GM18951 (cell line): ENCODE data around the gene SELENOH.
A peak's percentile ranks its signal among the peaks of the same experiment; 100 is the strongest.

Source experiments
- POLR2A ChIP-seq: IDR thresholded peaks from 4 replicates; pipeline ENCODE4 v1.6.1; 2011; ENCODE audit warnings: mild to moderate bottlenecking; ENCODE audit not compliant: insufficient read length, insufficient read depth; ENCODE audit errors: extremely low read depth
- in situ Hi-C: fragments of 300-500 bp; cut with MboI; formaldehyde crosslinking; loops from one replicate; pipeline ENCODE4 v1.12.0; 2022; ENCODE audit warnings: low sequenced_read_pairs, mixed read lengths, inconsistent platforms; ENCODE audit not compliant: unreplicated experiment

SELENOH gene

GRCh38 chr11:57761301-57762234 lies 20.3 kb downstream of the SELENOH start, which contains the start of gene CTNND1:
Gene CTNND1, plus strand, starts transcription at chr11:57761802. Its CDS starts 29,677 bp downstream, at chr11:57791479.
- in situ Hi-C loops, result loop anchor here (25.0 kb wide), 1 partner anchor 1351 kb away; the partner anchor contains the start of gene FAM111B
- TF ChIP-seq POLR2A, result peak; percentile 63

DNA sequence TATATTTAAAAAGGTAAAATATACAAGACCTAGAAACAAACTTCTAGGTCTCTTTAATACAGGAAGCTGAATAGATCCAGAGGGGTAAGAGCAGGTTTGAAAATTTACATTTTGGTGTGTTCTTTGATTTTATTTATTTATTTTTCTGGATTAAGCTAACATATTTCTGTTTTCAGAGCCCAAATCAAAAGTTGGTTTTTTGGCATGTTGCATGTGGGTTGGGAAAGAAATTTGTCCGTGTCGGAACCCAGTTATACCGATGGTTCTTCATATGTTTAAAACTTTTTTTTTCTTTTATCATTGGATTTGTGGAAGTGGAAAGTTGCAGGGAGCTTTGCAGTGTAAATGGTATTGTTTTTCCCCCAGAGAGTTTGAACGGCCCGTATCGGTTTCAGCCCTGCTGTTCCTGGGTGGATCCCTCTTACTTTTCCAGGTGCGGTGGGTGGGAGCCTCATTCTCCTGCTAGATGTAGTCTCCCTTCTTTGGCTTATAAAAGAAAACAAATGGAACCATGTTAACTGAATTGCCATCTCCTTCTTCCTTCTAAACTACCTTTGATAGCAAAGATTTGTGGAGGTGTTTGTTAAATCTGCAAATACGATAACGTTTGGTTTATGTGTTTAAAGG lies 21.1 kb downstream of the SELENOH start:
- no peak for TF ChIP-seq POLR2A
- in situ Hi-C loops, result loop anchor here (25.0 kb wide), 1 partner anchor 1350 kb away; the partner anchor contains the start of gene FAM111B

DNA sequence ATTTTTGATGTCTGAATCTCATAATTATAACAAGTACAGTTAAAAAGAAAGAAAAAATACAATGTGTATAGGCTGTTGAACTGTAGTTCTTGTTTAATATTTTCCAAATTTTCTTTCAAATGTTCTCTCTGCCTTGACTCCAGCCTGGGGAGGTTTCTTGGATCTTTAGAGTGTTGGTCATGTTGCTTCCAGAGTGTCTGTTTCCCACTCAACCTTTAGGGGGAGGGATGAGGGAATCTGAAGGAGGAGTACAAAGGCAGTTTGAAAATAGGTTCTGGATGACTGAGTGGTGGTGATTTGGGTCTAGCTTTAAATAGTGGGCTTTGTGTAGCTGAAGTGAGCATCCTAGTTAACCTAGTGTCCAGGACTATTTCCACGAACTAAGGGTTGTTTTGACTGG lies 22.3 kb downstream of the SELENOH start:
- in situ Hi-C loops, result loop anchor here (25.0 kb wide), 1 partner anchor 1349 kb away; the partner anchor contains the start of gene FAM111B
- TF ChIP-seq POLR2A, result no peak

GRCh38 chr11:57764021-57764420 lies 22.7 kb downstream of the SELENOH start:
- no peak for TF ChIP-seq POLR2A
- in situ Hi-C loops, result loop anchor here (25.0 kb wide), 1 partner anchor 1348 kb away; the partner anchor contains the start of gene FAM111B

DNA sequence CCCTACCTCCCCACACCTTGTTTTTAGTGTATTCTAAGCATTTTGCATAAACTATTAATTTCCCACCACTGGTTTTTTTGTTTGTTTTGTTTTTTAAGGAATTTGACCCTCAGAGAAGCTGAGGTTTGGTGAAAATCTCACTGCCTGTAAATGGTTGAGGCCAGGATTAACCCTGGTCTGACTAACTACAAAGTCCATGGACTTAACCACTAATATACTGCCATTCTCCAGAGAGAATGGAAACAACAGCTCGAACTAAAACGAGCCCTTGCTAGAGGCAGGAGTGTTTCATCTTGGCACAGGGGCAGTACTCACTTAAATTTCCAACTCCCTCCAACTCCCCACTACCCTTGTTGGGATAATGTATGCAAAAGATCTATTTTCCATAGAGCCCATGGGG lies 23.3 kb downstream of the SELENOH start:
- TF ChIP-seq POLR2A, result no peak
- in situ Hi-C loops, result loop anchor here (25.0 kb wide), 1 partner anchor 1348 kb away; the partner anchor contains the start of gene FAM111B

DNA sequence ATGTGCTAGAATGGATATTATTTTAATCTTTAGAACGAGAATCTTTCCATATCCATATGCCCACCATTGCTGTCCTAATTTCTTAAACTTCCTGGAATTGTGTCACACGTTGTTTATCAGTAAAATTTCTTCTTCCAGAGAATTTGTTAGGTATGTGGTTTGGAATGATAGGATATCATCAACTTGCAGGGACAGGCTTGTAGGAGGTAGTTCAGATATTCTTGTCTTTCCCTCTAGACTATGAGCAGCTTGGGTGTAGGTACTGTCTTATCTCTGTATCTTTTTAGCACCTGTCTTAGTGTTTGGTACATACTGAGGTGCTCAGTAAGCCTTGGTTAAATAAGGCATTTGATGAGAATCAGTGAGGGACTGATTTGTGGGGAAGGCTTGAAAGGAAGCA lies 23.7 kb downstream of the SELENOH start:
- in situ Hi-C loops, result loop anchor here (25.0 kb wide), 1 partner anchor 1347 kb away; the partner anchor contains the start of gene FAM111B
- no peak for TF ChIP-seq POLR2A

DNA sequence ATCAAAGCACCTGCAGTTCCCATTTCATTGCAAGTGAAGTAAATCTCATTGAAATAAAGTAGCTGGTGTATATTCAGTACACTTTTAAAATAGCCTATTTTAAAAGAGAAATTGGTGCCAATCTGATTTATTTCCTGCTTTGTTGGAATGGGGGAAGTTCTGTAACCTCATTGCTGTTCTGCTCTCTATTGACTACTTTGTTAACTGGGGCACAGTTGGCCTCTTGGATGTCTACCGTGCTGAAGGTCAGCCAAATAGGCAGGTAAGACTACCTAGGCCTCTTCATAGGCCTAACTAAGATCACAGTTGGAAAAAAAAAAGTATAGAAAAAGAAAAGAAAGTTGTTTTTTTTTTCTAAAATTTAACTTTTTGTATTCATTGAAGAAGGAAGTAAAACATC lies 29.5 kb downstream of the SELENOH start:
- no peak for TF ChIP-seq POLR2A
- in situ Hi-C loops, result loop anchor here (25.0 kb wide), 1 partner anchor 1342 kb away; the partner anchor contains the start of gene FAM111B

- no peak for TF ChIP-seq POLR2A
- in situ Hi-C loops, result loop anchor here (25.0 kb wide), 1 partner anchor 1341 kb away; the partner anchor contains the start of gene FAM111B
Measured at GRCh38 chr11:57771365-57771764, 30.1 kb downstream of the SELENOH start.

DNA sequence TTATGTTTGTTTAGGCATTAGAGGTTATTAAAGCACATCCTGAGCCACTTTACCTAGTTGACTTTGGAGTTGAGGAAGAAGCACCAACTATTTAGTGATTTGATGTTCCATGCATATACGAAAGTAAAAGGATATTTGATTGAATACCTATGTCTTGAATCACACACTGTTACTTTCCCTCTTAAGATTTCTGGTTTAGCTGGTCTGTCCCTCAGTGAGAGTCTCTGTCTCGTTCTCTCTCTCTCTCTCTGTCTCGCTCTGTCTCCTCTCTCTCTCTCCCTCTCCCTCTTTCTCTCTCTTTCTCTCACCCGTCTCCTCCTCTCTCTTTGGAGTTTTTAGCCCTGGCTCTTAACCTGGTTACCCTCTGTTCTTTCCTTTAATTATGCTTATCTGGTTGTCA lies 31.3 kb downstream of the SELENOH start:
- in situ Hi-C loops, result loop anchor here (25.0 kb wide), 1 partner anchor 1340 kb away; the partner anchor contains the start of gene FAM111B
- no peak for TF ChIP-seq POLR2A

GRCh38 chr11:57773026-57773598 lies 31.8 kb downstream of the SELENOH start:
- in situ Hi-C loops, result loop anchor here (25.0 kb wide), 1 partner anchor 1339 kb away; the partner anchor contains the start of gene FAM111B
- TF ChIP-seq POLR2A, result no peak

- in situ Hi-C loops, result no loop called here
- TF ChIP-seq POLR2A, result no peak
Measured at GRCh38 chr11:57775491-57775890, 34.2 kb downstream of the SELENOH start.

GRCh38 chr11:57776031-57776521 lies 34.8 kb downstream of the SELENOH start:
- in situ Hi-C loops, result no loop called here
- no peak for TF ChIP-seq POLR2A
